H9 (cell line): Measurements from ENCODE around the gene PRMT5. TPM values are rescaled to one million over a fixed set of nuclear protein-coding genes. Genes with fewer than 3 reads are reported as not detected.
A peak's percentile ranks its signal among the peaks of the same experiment; 100 is the strongest.

ENCODE experiments used
- DNase-seq: peaks from one replicate; pipeline ENCODE4 v3.0.0-alpha.2; 2017
- H2AFZ ChIP-seq: one replicate; pipeline ENCODE4 v1.6.1; 2013; ENCODE audit warnings: mild to moderate bottlenecking, low read length, control low read depth, moderate library complexity
- H2AK5ac ChIP-seq: 2 replicates; pipeline ENCODE4 v1.6.1; 2013; ENCODE audit warnings: low read length, control low read depth, mixed read lengths; ENCODE audit not compliant: insufficient read length
- H2BK120ac ChIP-seq: one replicate; pipeline ENCODE4 v1.6.1; 2013; ENCODE audit warnings: low read depth, mild to moderate bottlenecking, low read length, control low read depth, inconsistent platforms; ENCODE audit not compliant: poor library complexity, severe bottlenecking
- H2BK12ac ChIP-seq: 2 replicates; pipeline ENCODE4 v1.6.1; 2013; ENCODE audit warnings: low read length, control low read depth, mixed read lengths, low read depth; ENCODE audit not compliant: insufficient read length
- H2BK15ac ChIP-seq: 2 replicates; pipeline ENCODE4 v1.6.1; 2013; ENCODE audit warnings: low read depth, low read length, control low read depth
- H2BK20ac ChIP-seq: one replicate; pipeline ENCODE4 v1.6.1; 2013; ENCODE audit warnings: low read depth, mild to moderate bottlenecking, low read length, control low read depth, inconsistent platforms; ENCODE audit not compliant: poor library complexity, severe bottlenecking
- H2BK5ac ChIP-seq: 2 replicates; pipeline ENCODE4 v1.6.1; 2013; ENCODE audit warnings: low read length, control low read depth, mixed read lengths; ENCODE audit not compliant: insufficient read length
- H3K14ac ChIP-seq: 2 replicates; pipeline ENCODE4 v1.6.1; 2013; ENCODE audit warnings: low read length, control low read depth; ENCODE audit not compliant: insufficient read depth
- H3K18ac ChIP-seq: 2 replicates; pipeline ENCODE4 v1.6.1; 2013; ENCODE audit warnings: low read depth, mild to moderate bottlenecking, mixed read lengths, low read length, control low read depth; ENCODE audit not compliant: insufficient read length
- H3K23ac ChIP-seq: 2 replicates; pipeline ENCODE4 v1.6.1; 2013; ENCODE audit warnings: low read length, control low read depth, mixed read lengths, low read depth; ENCODE audit not compliant: insufficient read length
- H3K23me2 ChIP-seq: 2 replicates; pipeline ENCODE4 v1.6.1; 2013; ENCODE audit warnings: low read depth, mild to moderate bottlenecking, mixed read lengths, low read length, control low read depth; ENCODE audit not compliant: insufficient read length, poor library complexity, severe bottlenecking
- H3K27ac ChIP-seq: 2 replicates; pipeline ENCODE4 v1.5.1; 2013; ENCODE audit warnings: low read length, control low read depth, mixed read lengths, low read depth; ENCODE audit not compliant: insufficient read length
- H3K27me3 ChIP-seq: 2 replicates; pipeline ENCODE4 v1.6.1; 2013; ENCODE audit warnings: low read length, control low read depth, inconsistent platforms; ENCODE audit not compliant: insufficient read depth
- H3K4ac ChIP-seq: 2 replicates; pipeline ENCODE4 v1.6.1; 2013; ENCODE audit warnings: low read depth, mild to moderate bottlenecking, control low read depth, inconsistent platforms, low read length, moderate library complexity
- H3K4me1 ChIP-seq: 2 replicates; pipeline ENCODE4 v1.6.1; 2013; ENCODE audit warnings: low read length, control low read depth, inconsistent platforms; ENCODE audit not compliant: insufficient read depth
- H3K4me2 ChIP-seq: 2 replicates; pipeline ENCODE4 v1.6.1; 2013; ENCODE audit warnings: low read length, control low read depth, mixed read lengths; ENCODE audit not compliant: insufficient read length, insufficient read depth
- H3K56ac ChIP-seq: 2 replicates; pipeline ENCODE4 v1.6.1; 2013; ENCODE audit warnings: low read depth, mild to moderate bottlenecking, mixed read lengths, low read length, control low read depth; ENCODE audit not compliant: insufficient read length
- H3K79me1 ChIP-seq: 2 replicates; pipeline ENCODE4 v1.6.1; 2013; ENCODE audit warnings: low read depth, mild to moderate bottlenecking, moderate library complexity, low read length, control low read depth, inconsistent platforms; ENCODE audit not compliant: insufficient read depth, poor library complexity, severe bottlenecking
- H3K79me2 ChIP-seq: 2 replicates; pipeline ENCODE4 v1.6.1; 2013; ENCODE audit warnings: low read length, control low read depth, inconsistent platforms; ENCODE audit not compliant: insufficient read depth
- H3K9ac ChIP-seq: 2 replicates; pipeline ENCODE4 v1.6.1; 2013; ENCODE audit warnings: low read length, control low read depth, mixed read lengths; ENCODE audit not compliant: insufficient read length; ENCODE audit errors: extremely low read depth
- H3K9me3 ChIP-seq: one replicate; pipeline ENCODE4 v1.6.1; 2013; ENCODE audit warnings: low read depth, low read length, inconsistent platforms; ENCODE audit not compliant: control insufficient read depth
- H3T11ph ChIP-seq: one replicate; pipeline ENCODE4 v1.6.1; 2013; ENCODE audit warnings: mild to moderate bottlenecking, low read length, control low read depth, inconsistent platforms
- H4K20me1 ChIP-seq: one replicate; pipeline ENCODE4 v1.6.1; 2013; ENCODE audit not compliant: control insufficient read depth, insufficient read length, insufficient read depth
- H4K5ac ChIP-seq: 2 replicates; pipeline ENCODE4 v1.6.1; 2013; ENCODE audit warnings: low read depth, mild to moderate bottlenecking, mixed read lengths, low read length, control low read depth; ENCODE audit not compliant: insufficient read length
- H4K8ac ChIP-seq: replicated peaks from 2 replicates; pipeline ENCODE4 v1.6.1; 2013; ENCODE audit warnings: low read length, control low read depth, mixed read lengths, low read depth; ENCODE audit not compliant: insufficient read length
- H4K91ac ChIP-seq: 2 replicates; pipeline ENCODE4 v1.6.1; 2013; ENCODE audit warnings: low read depth, mild to moderate bottlenecking, moderate library complexity, mixed read lengths, low read length, control low read depth; ENCODE audit not compliant: insufficient read length
- H3K27ac Mint-ChIP-seq, 3 experiments: 2 replicates in 2 of 3; 3 replicates in 1 of 3; pipeline ENCODE4 v1.8.0; 2020 to 2021; ENCODE audit warnings: mixed read lengths in 3 of 3, mild to moderate bottlenecking in 1 of 3, moderate library complexity in 1 of 3
- H3K27me3 Mint-ChIP-seq: 2 replicates; pipeline ENCODE4 v1.8.0; 2021; ENCODE audit warnings: low read depth, mild to moderate bottlenecking, moderate library complexity, mixed read lengths
- H3K36me3 Mint-ChIP-seq, 3 experiments: 2 replicates in 2 of 3; 3 replicates in 1 of 3; pipeline ENCODE4 v1.8.0; 2020 to 2021; ENCODE audit warnings: low read depth in 3 of 3, mixed read lengths in 3 of 3; ENCODE audit not compliant: insufficient read depth in 1 of 3
- H3K4me1 Mint-ChIP-seq, 2 experiments: 2 replicates each; pipeline ENCODE4 v1.8.0; 2020; ENCODE audit warnings: mixed read lengths in 2 of 2
- H3K4me3 Mint-ChIP-seq, 2 experiments: 2 replicates in 1 of 2; 3 replicates in 1 of 2; pipeline ENCODE4 v1.8.0; 2020 to 2021; ENCODE audit warnings: mild to moderate bottlenecking in 2 of 2, mixed read lengths in 2 of 2, moderate library complexity in 1 of 2
- H3K9me3 Mint-ChIP-seq, 2 experiments: 2 replicates in 1 of 2; 3 replicates in 1 of 2; pipeline ENCODE4 v1.8.0; 2020; ENCODE audit warnings: mild to moderate bottlenecking in 2 of 2, mixed read lengths in 2 of 2, moderate library complexity in 1 of 2
- WGBS: extraction: QIAGEN DNeasy Blood & Tissue Kit; methylation state at CpG from one replicate; pipeline ENCODE4 v1.1.7; 2013; ENCODE audit warnings: missing lambda C conversion rate, low lambda C conversion rate, mixed read lengths; ENCODE audit not compliant: insufficient read length; ENCODE audit errors: extremely low coverage; 5-methylcytosine and 5-hydroxymethylcytosine counted together
- total RNA-seq: library from RNA; stranded (reverse); gene quantifications from 2 replicates; pipeline ENCODE4 v1.2.1, GENCODE V29; 2021
- TF ChIP-seq, protein P1 (sequence below): fragments of 200-600 bp; sonication (generic); conservative IDR thresholded peaks from 3 replicates; pipeline ENCODE4 v1.8.0; 2021; ENCODE audit warnings: antibody characterized with exemption, mild to moderate bottlenecking

The PRMT5 gene
- total RNA-seq, 1 experiment from 2014 or later = 141 TPM

DNA sequence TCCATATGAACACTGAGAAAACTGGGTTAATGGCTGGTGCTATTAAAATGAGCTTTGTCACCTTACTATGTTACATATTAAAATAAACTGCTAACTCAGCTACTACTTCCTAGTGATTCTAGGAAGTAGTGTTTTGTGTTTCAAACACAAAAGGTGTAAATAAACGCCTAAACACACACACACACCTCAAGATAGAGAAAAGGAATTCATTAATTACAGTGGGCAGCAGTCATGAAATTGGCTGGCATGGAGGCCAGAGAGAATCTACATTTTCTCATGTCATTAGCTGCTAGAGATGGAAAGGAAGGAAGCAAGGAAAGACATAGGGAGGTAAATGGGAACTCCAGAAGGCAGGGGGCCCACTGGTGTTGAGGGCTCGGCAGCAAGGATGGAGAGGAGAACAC lies 787 bp upstream of the PRMT5 start:
- Histone ChIP-seq H2BK120ac (no peak overlapping the region), H2BK20ac (no peak overlapping the region), H3T11ph (no peak overlapping the region), H2AFZ (no peak overlapping the region), H3K56ac (no peak overlapping the region), H3K9ac (peak overlapping the region; percentile 8), H4K91ac (no peak overlapping the region), H3K79me2 (peaks cover 5% of the 10 kb centered on the region), H4K8ac (no peak overlapping the region), H3K9me3 (no peaks in the 10 kb centered on the region), H3K4me2 (peak overlapping the region; percentile 72), H3K27me3 (no peaks in the 10 kb centered on the region), H3K14ac (no peak overlapping the region), H3K23ac (no peak overlapping the region), H3K4ac (no peak overlapping the region), H4K20me1 (no peaks in the 10 kb centered on the region), H2AK5ac (no peak overlapping the region), H3K4me1 (peaks cover 3% of the 10 kb centered on the region), H3K79me1 (no peaks in the 10 kb centered on the region), H3K18ac (no peak overlapping the region), H2BK12ac (no peak overlapping the region), H3K23me2 (peaks cover 12% of the 10 kb centered on the region), H3K27ac (no peak overlapping the region), H4K5ac (no peak overlapping the region), H2BK5ac (no peak overlapping the region), H2BK15ac (no peak overlapping the region)
- Mint-ChIP-seq H3K9me3 (no peaks in the 10 kb centered on the region), H3K4me3 (no peak overlapping the region), H3K4me1 (peaks cover 6 to 11% of the 10 kb centered on the region in 2 experiments), H3K36me3 (peaks cover 17 to 24% (median 23%) of the 10 kb centered on the region in 3 experiments; a peak in 6 of 7 replicates), H3K27me3 (no peaks in the 10 kb centered on the region), H3K27ac (no peak overlapping the region)
- DNase-seq = no peak
- TF ChIP-seq, protein P1, sequence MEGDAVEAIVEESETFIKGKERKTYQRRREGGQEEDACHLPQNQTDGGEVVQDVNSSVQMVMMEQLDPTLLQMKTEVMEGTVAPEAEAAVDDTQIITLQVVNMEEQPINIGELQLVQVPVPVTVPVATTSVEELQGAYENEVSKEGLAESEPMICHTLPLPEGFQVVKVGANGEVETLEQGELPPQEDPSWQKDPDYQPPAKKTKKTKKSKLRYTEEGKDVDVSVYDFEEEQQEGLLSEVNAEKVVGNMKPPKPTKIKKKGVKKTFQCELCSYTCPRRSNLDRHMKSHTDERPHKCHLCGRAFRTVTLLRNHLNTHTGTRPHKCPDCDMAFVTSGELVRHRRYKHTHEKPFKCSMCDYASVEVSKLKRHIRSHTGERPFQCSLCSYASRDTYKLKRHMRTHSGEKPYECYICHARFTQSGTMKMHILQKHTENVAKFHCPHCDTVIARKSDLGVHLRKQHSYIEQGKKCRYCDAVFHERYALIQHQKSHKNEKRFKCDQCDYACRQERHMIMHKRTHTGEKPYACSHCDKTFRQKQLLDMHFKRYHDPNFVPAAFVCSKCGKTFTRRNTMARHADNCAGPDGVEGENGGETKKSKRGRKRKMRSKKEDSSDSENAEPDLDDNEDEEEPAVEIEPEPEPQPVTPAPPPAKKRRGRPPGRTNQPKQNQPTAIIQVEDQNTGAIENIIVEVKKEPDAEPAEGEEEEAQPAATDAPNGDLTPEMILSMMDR = no peak
- WGBS = no CpG with 5 or more reads among the region's 2 CpGs
